ENCODE measurements around the gene PRKCB.

The PRKCB gene

GRCh38 chr16:23998771-23999170 lies 163.0 kb downstream of the PRKCB start:
- H3K9ac ChIP-seq (ENCODE audit: low read length): no peak overlapping the region
- no peak overlapping the region for H3K27ac ChIP-seq (ENCODE audit: low read depth, low read length)
- H3K4me1 ChIP-seq (ENCODE audit: control insufficient read depth, insufficient read depth, low read length): no peaks in the 10 kb centered on the region
- H3K4me3 ChIP-seq (ENCODE audit: low read length): no peak overlapping the region
- no peaks in the 10 kb centered on the region for H3K27me3 ChIP-seq (ENCODE audit: control insufficient read depth, insufficient read depth, low read length)
- no peaks in the 10 kb centered on the region for H3K36me3 ChIP-seq (ENCODE audit: control insufficient read depth, insufficient read depth, low read length)

- H3K4me3 ChIP-seq (ENCODE audit: low read length): no peak overlapping the region
- H3K27ac ChIP-seq (ENCODE audit: low read depth, low read length): no peak overlapping the region
- no peaks in the 10 kb centered on the region for H3K36me3 ChIP-seq (ENCODE audit: control insufficient read depth, insufficient read depth, low read length)
- no peak overlapping the region for H3K9ac ChIP-seq (ENCODE audit: low read length)
- no peaks in the 10 kb centered on the region for H3K4me1 ChIP-seq (ENCODE audit: control insufficient read depth, insufficient read depth, low read length)
- H3K27me3 ChIP-seq (ENCODE audit: control insufficient read depth, insufficient read depth, low read length): no peaks in the 10 kb centered on the region
Observed at GRCh38 chr16:23999663-24000062, 163.9 kb downstream of the PRKCB start.

GRCh38 chr16:24001710-24002109 lies 165.9 kb downstream of the PRKCB start:
- no peak overlapping the region for H3K27ac ChIP-seq (ENCODE audit: low read depth, low read length)
- H3K27me3 ChIP-seq (ENCODE audit: control insufficient read depth, insufficient read depth, low read length): no peaks in the 10 kb centered on the region
- no peaks in the 10 kb centered on the region for H3K4me1 ChIP-seq (ENCODE audit: control insufficient read depth, insufficient read depth, low read length)
- H3K4me3 ChIP-seq (ENCODE audit: low read length): no peak overlapping the region
- H3K9ac ChIP-seq (ENCODE audit: low read length): no peak overlapping the region
- no peaks in the 10 kb centered on the region for H3K36me3 ChIP-seq (ENCODE audit: control insufficient read depth, insufficient read depth, low read length)

- Histone ChIP-seq H3K4me1 (ENCODE audit: control insufficient read depth, insufficient read depth, low read length) (no peaks in the 10 kb centered on the region), H3K27me3 (ENCODE audit: control insufficient read depth, insufficient read depth, low read length) (no peaks in the 10 kb centered on the region), H3K36me3 (ENCODE audit: control insufficient read depth, insufficient read depth, low read length) (no peaks in the 10 kb centered on the region), H3K9ac (ENCODE audit: low read length) (no peak overlapping the region), H3K4me3 (ENCODE audit: low read length) (no peak overlapping the region), H3K27ac (ENCODE audit: low read depth, low read length) (no peak overlapping the region)
Observed at GRCh38 chr16:24002619-24003018, 166.8 kb downstream of the PRKCB start.

- no peak overlapping the region for H3K27ac ChIP-seq (ENCODE audit: low read depth, low read length)
- no peaks in the 10 kb centered on the region for H3K36me3 ChIP-seq (ENCODE audit: control insufficient read depth, insufficient read depth, low read length)
- no peak overlapping the region for H3K4me3 ChIP-seq (ENCODE audit: low read length)
- no peak overlapping the region for H3K9ac ChIP-seq (ENCODE audit: low read length)
- H3K27me3 ChIP-seq (ENCODE audit: control insufficient read depth, insufficient read depth, low read length): no peaks in the 10 kb centered on the region
- H3K4me1 ChIP-seq (ENCODE audit: control insufficient read depth, insufficient read depth, low read length): no peaks in the 10 kb centered on the region
Observed at GRCh38 chr16:24005577-24005976, 169.8 kb downstream of the PRKCB start.

GRCh38 chr16:24007391-24007790 lies 171.6 kb downstream of the PRKCB start:
- no peaks in the 10 kb centered on the region for H3K36me3 ChIP-seq (ENCODE audit: control insufficient read depth, insufficient read depth, low read length)
- no peak overlapping the region for H3K9ac ChIP-seq (ENCODE audit: low read length)
- no peaks in the 10 kb centered on the region for H3K27me3 ChIP-seq (ENCODE audit: control insufficient read depth, insufficient read depth, low read length)
- no peaks in the 10 kb centered on the region for H3K4me1 ChIP-seq (ENCODE audit: control insufficient read depth, insufficient read depth, low read length)
- no peak overlapping the region for H3K27ac ChIP-seq (ENCODE audit: low read depth, low read length)
- H3K4me3 ChIP-seq (ENCODE audit: low read length): no peak overlapping the region

- H3K9ac ChIP-seq (ENCODE audit: low read length): no peak overlapping the region
- no peaks in the 10 kb centered on the region for H3K27me3 ChIP-seq (ENCODE audit: control insufficient read depth, insufficient read depth, low read length)
- no peak overlapping the region for H3K4me3 ChIP-seq (ENCODE audit: low read length)
- no peaks in the 10 kb centered on the region for H3K36me3 ChIP-seq (ENCODE audit: control insufficient read depth, insufficient read depth, low read length)
- H3K27ac ChIP-seq (ENCODE audit: low read depth, low read length): no peak overlapping the region
- H3K4me1 ChIP-seq (ENCODE audit: control insufficient read depth, insufficient read depth, low read length): no peaks in the 10 kb centered on the region
Observed at GRCh38 chr16:24007934-24008333, 172.2 kb downstream of the PRKCB start.

- Histone ChIP-seq H3K36me3 (ENCODE audit: control insufficient read depth, insufficient read depth, low read length) (no peaks in the 10 kb centered on the region), H3K4me3 (ENCODE audit: low read length) (no peak overlapping the region), H3K27ac (ENCODE audit: low read depth, low read length) (no peak overlapping the region), H3K4me1 (ENCODE audit: control insufficient read depth, insufficient read depth, low read length) (no peaks in the 10 kb centered on the region), H3K9ac (ENCODE audit: low read length) (no peak overlapping the region), H3K27me3 (ENCODE audit: control insufficient read depth, insufficient read depth, low read length) (no peaks in the 10 kb centered on the region)
Observed at GRCh38 chr16:24009098-24009497, 173.3 kb downstream of the PRKCB start.

- Histone ChIP-seq H3K27ac (ENCODE audit: low read depth, low read length) (no peak overlapping the region), H3K4me1 (ENCODE audit: control insufficient read depth, insufficient read depth, low read length) (no peaks in the 10 kb centered on the region), H3K27me3 (ENCODE audit: control insufficient read depth, insufficient read depth, low read length) (no peaks in the 10 kb centered on the region), H3K9ac (ENCODE audit: low read length) (no peak overlapping the region), H3K36me3 (ENCODE audit: control insufficient read depth, insufficient read depth, low read length) (no peaks in the 10 kb centered on the region), H3K4me3 (ENCODE audit: low read length) (no peak overlapping the region)
Observed at GRCh38 chr16:24009955-24010354, 174.2 kb downstream of the PRKCB start.

GRCh38 chr16:24010440-24011089 lies 174.8 kb downstream of the PRKCB start:
- Histone ChIP-seq H3K4me3 (ENCODE audit: low read length) (no peak overlapping the region), H3K36me3 (ENCODE audit: control insufficient read depth, insufficient read depth, low read length) (no peaks in the 10 kb centered on the region), H3K9ac (ENCODE audit: low read length) (no peak overlapping the region), H3K27ac (ENCODE audit: low read depth, low read length) (no peak overlapping the region), H3K4me1 (ENCODE audit: control insufficient read depth, insufficient read depth, low read length) (no peaks in the 10 kb centered on the region), H3K27me3 (ENCODE audit: control insufficient read depth, insufficient read depth, low read length) (no peaks in the 10 kb centered on the region)

- Histone ChIP-seq H3K36me3 (ENCODE audit: control insufficient read depth, insufficient read depth, low read length) (no peaks in the 10 kb centered on the region), H3K9ac (ENCODE audit: low read length) (no peak overlapping the region), H3K4me1 (ENCODE audit: control insufficient read depth, insufficient read depth, low read length) (no peaks in the 10 kb centered on the region), H3K27me3 (ENCODE audit: control insufficient read depth, insufficient read depth, low read length) (no peaks in the 10 kb centered on the region), H3K4me3 (ENCODE audit: low read length) (no peak overlapping the region), H3K27ac (ENCODE audit: low read depth, low read length) (no peak overlapping the region)
Observed at GRCh38 chr16:24011237-24011636, 175.5 kb downstream of the PRKCB start.

- no peaks in the 10 kb centered on the region for H3K4me1 ChIP-seq (ENCODE audit: control insufficient read depth, insufficient read depth, low read length)
- H3K27ac ChIP-seq (ENCODE audit: low read depth, low read length): no peak overlapping the region
- no peaks in the 10 kb centered on the region for H3K36me3 ChIP-seq (ENCODE audit: control insufficient read depth, insufficient read depth, low read length)
- H3K27me3 ChIP-seq (ENCODE audit: control insufficient read depth, insufficient read depth, low read length): no peaks in the 10 kb centered on the region
- H3K9ac ChIP-seq (ENCODE audit: low read length): no peak overlapping the region
- no peak overlapping the region for H3K4me3 ChIP-seq (ENCODE audit: low read length)
Observed at GRCh38 chr16:24013054-24013636, 177.4 kb downstream of the PRKCB start.

Measured in rectal smooth muscle tissue (tissue), 1 donor.